Activated CD4-positive, alpha-beta memory T cell treated with anti-CD3 and anti-CD28 coated beads for 36 hours (primary cell): ENCODE results near the gene PABPC1L2A. TPM values are rescaled to one million over a fixed set of nuclear protein-coding genes. Genes with fewer than 3 reads are reported as not detected.
"Not testable (repeated sequence)": the region's sequence is repeated elsewhere in the genome, so short reads cannot be mapped to it uniquely, and the experiment has no call there.

ENCODE experiments used
- CTCF ChIA-PET: fragments of 350-600 bp; sonication (Branson Sonifier 250); formaldehyde crosslinking; loops from one replicate; lab custom pipeline; 2021; ENCODE audit warnings: antibody characterized with exemption, inconsistent platforms; lab: Charles Lee
- POLR2A ChIA-PET: fragments of 350-600 bp; sonication (Branson Sonifier 250); formaldehyde crosslinking; loops from one replicate; lab custom pipeline; 2021; ENCODE audit warnings: antibody characterized with exemption; lab: Charles Lee
- DNase-seq: peaks from one replicate; pipeline ENCODE4 v3.0.0-alpha.2; 2020
- H3K27ac Mint-ChIP-seq: one replicate; pipeline ENCODE4 v1.8.0; 2021; ENCODE audit warnings: mixed read lengths
- H3K27me3 Mint-ChIP-seq: one replicate; pipeline ENCODE4 v1.8.0; 2021; ENCODE audit warnings: mixed read lengths
- H3K36me3 Mint-ChIP-seq: one replicate; pipeline ENCODE4 v1.8.0; 2021; ENCODE audit warnings: mixed read lengths
- H3K4me1 Mint-ChIP-seq: one replicate; pipeline ENCODE4 v1.8.0; 2021; ENCODE audit warnings: low read depth, mixed read lengths
- H3K4me3 Mint-ChIP-seq: one replicate; pipeline ENCODE4 v1.8.0; 2021; ENCODE audit warnings: mild to moderate bottlenecking, mixed read lengths
- H3K9me3 Mint-ChIP-seq: one replicate; pipeline ENCODE4 v1.8.0; 2021; ENCODE audit warnings: mixed read lengths
- intact Hi-C: fragments of 100-400 bp; cut with micrococcal nuclease; formaldehyde crosslinking; loops from one replicate; pipeline ENCODE4 v1.15.1; 2023
- total RNA-seq, 2 experiments: library from RNA; stranded (reverse); gene quantifications; one replicate each; pipeline ENCODE4 v1.2.3, GENCODE V29; 2021

PABPC1L2A gene
- total RNA-seq, result not detected

DNA sequence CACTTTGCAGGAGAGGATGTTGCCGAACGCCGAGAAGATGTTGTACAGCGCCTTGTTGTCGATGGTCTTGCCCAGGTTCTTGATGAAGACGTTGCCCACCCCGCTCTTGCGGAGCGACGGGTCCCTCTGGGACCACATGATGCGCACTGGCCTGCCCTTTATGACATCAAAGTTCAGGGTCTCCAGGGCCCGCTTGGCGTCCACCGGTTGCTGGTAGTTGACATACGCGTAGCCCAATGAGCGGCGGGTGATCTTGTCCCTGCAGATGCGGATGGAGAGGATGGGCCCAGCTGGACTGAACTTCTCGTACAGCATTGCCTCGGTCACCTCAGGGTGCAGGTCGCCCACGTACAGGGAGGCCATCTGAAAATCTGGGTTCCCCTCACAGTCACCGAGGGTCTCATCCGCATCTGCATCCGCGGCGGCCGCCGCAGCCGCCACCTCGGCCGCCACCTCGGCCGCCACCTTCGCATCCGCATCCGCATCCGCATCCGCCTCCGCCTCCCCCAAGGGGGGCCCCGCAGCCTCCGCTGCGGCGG is at the start of gene PABPC1L2A:
TSS of gene PABPC1L2A (minus strand) at position 489 of the 539 bp plus-strand sequence. CDS start at position 363, 126 bp downstream.
- POLR2A ChIA-PET, DNase-seq, H3K4me1 Mint-ChIP-seq, CTCF ChIA-PET, H3K4me3 Mint-ChIP-seq, H3K27ac Mint-ChIP-seq, H3K36me3 Mint-ChIP-seq, H3K27me3 Mint-ChIP-seq, intact Hi-C loops, H3K9me3 Mint-ChIP-seq: not testable (repeated sequence)

DNA sequence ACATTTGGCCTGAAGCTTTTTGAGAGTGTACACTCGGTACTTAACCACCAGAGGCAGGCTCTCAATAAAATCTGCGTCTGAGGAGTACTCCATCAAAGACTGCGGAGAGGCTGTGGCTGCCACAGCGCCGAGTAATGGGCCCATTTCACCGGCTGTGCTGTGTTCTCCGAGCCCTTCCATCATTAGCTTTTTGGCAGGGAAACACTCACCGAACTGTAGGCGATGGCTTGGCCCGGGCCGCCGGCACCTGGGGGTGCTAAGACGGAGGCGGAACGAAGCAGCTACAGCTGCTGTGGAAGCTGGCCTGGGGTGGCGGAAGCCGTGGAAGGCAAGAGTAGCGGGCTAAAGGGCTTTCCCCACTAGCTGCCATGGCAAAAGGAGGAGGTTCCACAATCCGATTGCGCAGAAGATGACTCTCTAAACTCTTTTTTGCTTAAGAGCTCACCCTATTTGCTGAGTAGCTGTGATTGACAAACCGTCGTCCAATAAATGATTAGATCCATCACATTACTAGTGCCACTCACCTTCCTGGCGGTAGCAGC is 48.5 kb upstream of the PABPC1L2A start:
- Mint-ChIP-seq H3K4me3 (no peak overlapping the region), H3K27me3 (peaks cover 5% of the 10 kb centered on the region), H3K9me3 (no peaks in the 10 kb centered on the region), H3K4me1 (no peaks in the 10 kb centered on the region), H3K27ac (no peak overlapping the region), H3K36me3 (no peaks in the 10 kb centered on the region)
- ChIA-PET POLR2A (no interaction called here), CTCF (no interaction called here)
- DNase-seq, result peak; percentile 7
- intact Hi-C loops, result no loop called here

DNA sequence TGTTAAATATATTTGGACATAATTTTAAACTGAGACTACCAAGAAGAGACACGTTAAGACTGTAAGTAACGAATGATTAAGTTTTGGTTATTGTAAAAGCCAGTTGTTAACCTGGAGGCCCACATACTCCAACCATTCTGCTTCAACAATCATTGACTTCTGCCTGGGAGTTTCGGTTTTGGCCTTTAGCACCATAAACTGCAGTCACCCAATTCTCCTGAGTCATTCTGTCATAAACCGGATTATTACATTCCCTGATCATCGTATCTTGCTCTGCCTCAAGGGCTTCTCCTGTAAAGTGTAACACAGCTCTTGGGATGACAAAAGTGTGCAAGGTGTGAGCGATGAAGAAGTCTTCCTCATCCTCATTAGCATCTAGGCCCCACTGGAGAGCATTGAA is 46.9 kb upstream of the PABPC1L2A start:
- Mint-ChIP-seq H3K27ac (no peak overlapping the region), H3K27me3 (peaks cover 5% of the 10 kb centered on the region), H3K9me3 (no peaks in the 10 kb centered on the region), H3K36me3 (no peaks in the 10 kb centered on the region), H3K4me3 (no peak overlapping the region), H3K4me1 (no peaks in the 10 kb centered on the region)
- intact Hi-C loops, result no loop called here
- POLR2A ChIA-PET, result no interaction called here
- no peak for DNase-seq
- CTCF ChIA-PET, result no interaction called here

DNA sequence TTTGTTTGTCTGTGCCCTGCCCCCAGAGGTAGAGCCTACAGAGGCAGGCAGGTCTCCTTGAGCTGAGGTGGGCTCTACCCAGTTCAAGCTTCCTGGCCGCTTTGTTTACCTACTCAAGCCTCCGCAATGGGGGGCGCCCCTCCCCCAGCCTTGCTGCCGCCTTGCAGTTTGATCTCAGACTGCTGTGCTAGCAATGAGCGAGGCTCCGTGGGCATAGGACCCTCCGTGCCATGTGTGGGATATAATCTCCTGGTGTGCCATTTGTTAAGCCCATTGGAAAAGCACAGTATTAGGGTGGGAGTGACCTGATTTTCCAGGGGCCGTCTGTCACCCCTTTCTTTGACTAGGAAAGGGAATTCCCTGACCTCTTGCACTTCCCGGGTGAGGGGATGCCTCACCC is 20.2 kb upstream of the PABPC1L2A start:
- DNase-seq, H3K4me3 Mint-ChIP-seq, H3K27me3 Mint-ChIP-seq, CTCF ChIA-PET, H3K9me3 Mint-ChIP-seq, POLR2A ChIA-PET, H3K36me3 Mint-ChIP-seq, H3K4me1 Mint-ChIP-seq, H3K27ac Mint-ChIP-seq: not testable (repeated sequence)
- intact Hi-C loops, result loop anchor here (10.0 kb wide), 1 partner anchor 165 kb away; no protein-coding TSS in a partner anchor

DNA sequence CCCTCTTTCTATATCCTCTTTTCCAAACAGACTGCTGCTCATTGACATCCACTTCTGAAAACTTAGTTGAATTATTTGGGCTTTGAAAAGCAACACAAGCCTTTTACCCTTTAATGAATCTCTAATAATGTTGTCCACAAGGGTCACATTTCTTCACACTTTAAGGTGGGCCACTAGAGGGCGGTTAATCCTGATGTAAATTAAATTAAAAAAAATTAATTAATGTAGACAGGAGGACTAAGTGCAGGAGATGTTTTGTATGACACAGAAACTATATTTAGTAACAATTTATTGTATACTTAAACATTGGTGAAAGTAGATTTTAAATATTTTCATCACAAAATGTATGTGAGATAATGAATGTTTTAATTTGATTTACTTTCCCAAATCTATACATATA is 7.5 kb upstream of the PABPC1L2A start:
- H3K4me1 Mint-ChIP-seq, DNase-seq, H3K36me3 Mint-ChIP-seq, POLR2A ChIA-PET, H3K27ac Mint-ChIP-seq, H3K27me3 Mint-ChIP-seq, CTCF ChIA-PET, H3K9me3 Mint-ChIP-seq, H3K4me3 Mint-ChIP-seq, intact Hi-C loops: not testable (repeated sequence)

DNA sequence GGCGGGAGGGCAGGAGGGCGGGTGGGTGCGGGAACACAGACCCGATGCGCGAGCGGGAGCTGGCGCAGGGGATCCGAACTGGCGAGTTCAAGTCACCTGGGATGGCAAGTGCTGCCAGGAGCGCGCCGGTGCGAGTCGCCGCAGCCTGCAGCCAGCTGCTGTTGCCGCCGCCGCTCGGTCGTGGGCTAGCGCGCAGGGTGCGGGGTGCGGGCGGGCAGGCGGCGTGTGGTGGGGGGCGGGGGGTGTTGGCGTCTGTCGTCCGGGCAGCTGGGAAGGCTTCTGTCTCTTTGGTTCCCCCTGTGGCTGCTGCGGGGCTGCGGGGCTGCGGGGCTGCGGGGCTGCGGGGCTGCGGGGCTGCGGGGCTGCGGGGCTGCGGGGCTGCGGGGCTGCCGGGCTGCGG is 572 bp upstream of the PABPC1L2A start:
- H3K4me3 Mint-ChIP-seq, H3K27me3 Mint-ChIP-seq, intact Hi-C loops, H3K36me3 Mint-ChIP-seq, CTCF ChIA-PET, H3K4me1 Mint-ChIP-seq, H3K27ac Mint-ChIP-seq, DNase-seq, H3K9me3 Mint-ChIP-seq, POLR2A ChIA-PET: not testable (repeated sequence)

DNA sequence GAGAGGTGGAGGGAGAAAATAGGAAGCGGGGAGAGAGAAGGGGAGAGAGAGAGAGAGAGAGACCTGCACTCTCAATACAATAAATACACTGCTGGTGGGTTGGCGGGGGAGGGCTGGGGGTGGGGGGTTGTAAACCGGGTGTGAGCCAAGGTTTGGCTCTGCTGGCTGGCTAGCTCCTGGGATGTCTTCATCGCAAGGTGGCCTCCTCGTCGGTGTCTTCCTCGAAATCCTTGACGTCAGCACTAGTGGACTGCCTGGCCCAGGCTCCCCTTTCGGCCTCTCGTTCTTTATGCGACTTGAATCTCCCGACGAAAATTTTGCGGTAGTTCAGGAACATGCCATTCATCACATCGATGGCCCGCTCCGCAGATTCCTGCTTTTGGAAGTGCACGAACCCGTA is 715 bp downstream of the PABPC1L2A start:
- H3K27me3 Mint-ChIP-seq, H3K9me3 Mint-ChIP-seq, DNase-seq, CTCF ChIA-PET, H3K27ac Mint-ChIP-seq, H3K4me3 Mint-ChIP-seq, intact Hi-C loops, H3K4me1 Mint-ChIP-seq, H3K36me3 Mint-ChIP-seq, POLR2A ChIA-PET: not testable (repeated sequence)

DNA sequence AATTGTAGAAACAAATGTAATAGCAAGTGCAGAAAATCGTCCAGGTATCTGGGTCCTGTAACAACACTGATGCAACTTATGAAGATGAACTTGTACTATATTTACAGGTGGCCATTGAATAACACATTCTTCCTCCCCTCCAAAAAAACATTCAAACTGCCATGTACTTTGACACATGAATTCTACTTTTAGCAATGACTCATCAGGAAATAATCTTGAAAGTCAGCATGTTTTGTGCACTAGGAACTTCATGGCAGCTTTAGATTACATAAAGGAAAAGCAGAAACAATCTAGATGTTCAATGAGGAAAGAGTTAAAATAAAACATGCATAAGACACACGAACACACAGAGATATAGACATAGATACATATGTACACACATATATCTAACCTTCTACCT is 2.5 kb downstream of the PABPC1L2A start:
- H3K4me3 Mint-ChIP-seq, result no peak overlapping the region
- H3K4me1 Mint-ChIP-seq, result no peaks in the 10 kb centered on the region
- peaks cover 12% of the 10 kb centered on the region for H3K27me3 Mint-ChIP-seq
- DNase-seq, result no peak
- no peak overlapping the region for H3K27ac Mint-ChIP-seq
- no peaks in the 10 kb centered on the region for H3K36me3 Mint-ChIP-seq
- ChIA-PET CTCF (no interaction called here), POLR2A (no interaction called here)
- intact Hi-C loops, result no loop called here
- H3K9me3 Mint-ChIP-seq, result no peaks in the 10 kb centered on the region

DNA sequence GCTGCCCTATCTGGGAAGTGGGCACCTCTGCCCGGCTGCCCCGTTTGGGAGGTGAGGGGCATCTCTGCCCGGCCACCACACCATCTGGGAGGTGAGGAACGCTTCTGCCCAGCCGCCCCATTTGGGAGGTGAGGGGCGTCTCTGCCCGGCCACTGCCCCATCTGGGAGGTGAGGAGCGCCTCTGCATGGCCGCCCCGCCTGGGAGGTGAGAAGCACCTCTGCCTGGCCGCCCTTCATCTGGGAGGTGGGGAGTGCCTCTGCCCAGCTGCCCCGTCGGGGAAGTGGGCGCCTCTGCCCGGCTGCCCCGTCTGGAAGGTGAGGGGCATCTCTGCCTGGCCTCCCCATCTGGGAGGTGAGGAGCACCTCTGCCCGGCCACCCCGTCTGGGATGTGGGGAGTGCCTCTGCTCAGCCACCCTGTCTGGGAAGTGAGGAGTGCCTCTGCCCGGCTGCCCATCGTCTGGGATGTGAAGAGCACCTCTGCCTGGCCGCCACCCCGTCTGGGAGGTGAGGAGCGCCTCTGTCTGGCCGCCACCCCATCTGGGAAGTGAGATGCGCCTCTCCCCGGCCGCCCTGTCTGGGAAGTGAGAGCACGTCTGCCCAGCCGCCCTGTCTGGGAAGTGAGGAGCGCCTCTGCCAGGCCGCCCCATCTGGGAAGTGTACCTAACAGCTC is 9.8 kb downstream of the PABPC1L2A start:
- no peak for DNase-seq
- CTCF ChIA-PET, result no interaction called here
- no peaks in the 10 kb centered on the region for H3K9me3 Mint-ChIP-seq
- intact Hi-C loops, result no loop called here
- H3K27ac Mint-ChIP-seq, result no peak overlapping the region
- H3K27me3 Mint-ChIP-seq, result peaks cover 5% of the 10 kb centered on the region
- no peaks in the 10 kb centered on the region for H3K4me1 Mint-ChIP-seq
- no peaks in the 10 kb centered on the region for H3K36me3 Mint-ChIP-seq
- POLR2A ChIA-PET, result no interaction called here
- no peak overlapping the region for H3K4me3 Mint-ChIP-seq

DNA sequence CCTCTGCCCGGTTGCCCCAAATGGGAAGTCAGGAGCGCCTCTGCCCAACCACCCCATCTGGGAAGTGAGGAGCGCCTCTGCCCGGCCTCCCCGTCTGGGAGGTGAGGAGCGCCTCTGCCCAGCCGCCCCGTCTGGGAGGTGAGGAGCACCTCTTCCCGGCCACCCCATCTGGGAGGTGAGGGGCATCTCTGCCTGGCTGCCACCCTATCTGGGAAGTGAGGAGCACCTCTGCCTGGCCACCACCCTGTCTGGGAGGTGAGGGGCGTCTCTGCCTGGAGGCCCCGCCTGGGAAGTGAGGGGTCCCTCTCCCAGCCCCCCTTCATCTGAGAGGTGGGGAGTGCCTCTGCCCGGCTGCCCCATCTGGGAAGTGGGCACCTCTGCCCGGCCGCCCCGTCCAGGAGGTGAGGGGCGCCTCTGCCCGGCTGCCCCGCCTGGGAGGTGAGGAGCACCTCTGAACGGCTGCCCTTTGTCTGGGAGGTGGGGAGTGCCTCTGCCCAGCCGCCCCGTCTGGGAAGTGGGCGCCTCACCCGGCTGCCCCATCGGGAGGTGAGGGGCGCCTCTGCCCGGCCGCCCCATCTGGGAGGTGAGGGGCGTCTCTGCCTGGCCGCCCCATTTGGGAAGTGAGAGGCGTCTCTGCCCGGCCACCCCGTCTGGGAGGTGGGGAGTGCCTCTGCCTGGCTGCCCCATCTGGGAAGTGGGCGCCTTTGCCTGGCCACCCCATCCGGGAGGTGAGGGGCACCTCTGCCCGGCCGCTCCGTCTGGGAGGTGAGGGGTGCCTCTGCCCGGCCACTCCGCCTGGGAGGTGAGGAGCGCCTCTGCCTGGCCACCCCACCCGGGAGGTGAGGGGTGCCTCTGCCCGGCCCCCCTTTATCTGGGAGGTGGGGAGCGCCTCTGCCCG is 10.6 kb downstream of the PABPC1L2A start:
- no peaks in the 10 kb centered on the region for H3K9me3 Mint-ChIP-seq
- ChIA-PET POLR2A (no interaction called here), CTCF (no interaction called here)
- intact Hi-C loops, result no loop called here
- no peaks in the 10 kb centered on the region for H3K4me1 Mint-ChIP-seq
- no peaks in the 10 kb centered on the region for H3K36me3 Mint-ChIP-seq
- H3K27ac Mint-ChIP-seq, result no peak overlapping the region
- no peak for DNase-seq
- no peak overlapping the region for H3K4me3 Mint-ChIP-seq
- H3K27me3 Mint-ChIP-seq, result peaks cover 5% of the 10 kb centered on the region

DNA sequence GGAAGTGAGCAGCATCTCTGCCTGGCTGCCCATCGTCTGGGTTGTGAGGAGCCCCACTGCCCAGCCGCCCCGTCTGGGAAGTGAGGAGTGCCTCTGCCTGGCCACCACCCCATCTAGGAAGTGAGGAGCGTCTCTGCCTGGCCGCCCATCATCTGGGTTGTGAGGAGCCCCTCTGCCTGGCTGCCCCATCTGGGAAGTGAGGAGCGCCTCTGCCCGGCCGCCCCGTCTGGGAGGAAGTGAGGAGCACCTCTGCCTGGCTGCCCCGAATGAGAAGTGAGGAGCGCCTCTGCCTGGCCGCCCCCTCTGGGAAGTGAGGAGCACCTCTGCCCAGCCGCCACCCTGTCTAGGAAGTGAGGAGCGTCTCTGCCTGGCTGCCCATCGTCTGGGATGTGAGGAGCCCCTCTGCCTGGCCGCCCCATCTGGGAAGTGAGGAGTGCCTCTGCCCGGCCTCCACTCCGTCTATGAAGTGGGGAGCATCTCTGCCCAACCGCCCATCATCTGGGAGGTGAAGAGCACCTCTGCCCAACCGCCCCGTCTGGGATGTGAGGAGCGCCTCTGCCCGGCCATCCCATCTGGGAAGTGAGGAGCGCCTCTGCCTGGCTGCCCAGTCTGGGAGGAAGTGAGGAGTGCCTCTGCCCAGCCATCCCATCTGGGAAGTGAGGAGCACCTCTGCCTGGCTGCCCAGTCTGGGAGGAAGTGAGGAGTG is 11.4 kb downstream of the PABPC1L2A start:
- H3K9me3 Mint-ChIP-seq, H3K36me3 Mint-ChIP-seq, POLR2A ChIA-PET, DNase-seq, CTCF ChIA-PET, H3K4me1 Mint-ChIP-seq, H3K27ac Mint-ChIP-seq, intact Hi-C loops, H3K4me3 Mint-ChIP-seq, H3K27me3 Mint-ChIP-seq: not testable (repeated sequence)

DNA sequence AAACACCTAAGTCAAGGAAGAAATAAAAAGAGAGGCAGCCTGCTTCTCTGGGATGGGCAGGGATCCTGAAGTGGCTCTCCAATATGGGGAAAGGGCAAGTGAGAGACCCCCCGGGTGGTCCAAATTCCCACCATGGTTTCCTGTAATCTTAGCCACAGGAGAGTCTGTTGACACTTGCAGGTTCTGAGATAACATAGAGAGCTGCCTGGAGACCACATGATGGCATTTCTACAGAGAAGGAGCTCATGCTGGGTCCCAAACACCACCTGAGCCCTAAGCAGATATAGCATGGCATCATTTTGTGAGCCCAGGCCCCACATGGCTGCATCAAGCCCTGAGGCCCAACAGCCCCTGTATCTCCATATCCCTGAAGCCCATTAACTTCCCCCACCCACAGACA is 50.4 kb downstream of the PABPC1L2A start:
- Mint-ChIP-seq H3K4me3 (no peak overlapping the region), H3K4me1 (no peaks in the 10 kb centered on the region), H3K9me3 (peaks cover 4% of the 10 kb centered on the region), H3K27ac (no peak overlapping the region), H3K36me3 (peaks cover 2% of the 10 kb centered on the region), H3K27me3 (no peaks in the 10 kb centered on the region)
- no peak for DNase-seq
- intact Hi-C loops, result no loop called here
- POLR2A ChIA-PET, result no interaction called here
- CTCF ChIA-PET, result no interaction called here
